Stimulated activated CD4-positive, alpha-beta T cell treated with anti-CD3 and anti-CD28 coated beads, Interleukin-4, amount 100 ng/mL, for 24 hours (primary cell): Measurements from ENCODE around the gene RHOXF2.
A peak's percentile ranks its signal among the peaks of the same experiment; 100 is the strongest.

Experiments
- DNase-seq: peaks from one replicate; pipeline ENCODE4 v3.0.0-alpha.2; 2020

Gene RHOXF2

DNA sequence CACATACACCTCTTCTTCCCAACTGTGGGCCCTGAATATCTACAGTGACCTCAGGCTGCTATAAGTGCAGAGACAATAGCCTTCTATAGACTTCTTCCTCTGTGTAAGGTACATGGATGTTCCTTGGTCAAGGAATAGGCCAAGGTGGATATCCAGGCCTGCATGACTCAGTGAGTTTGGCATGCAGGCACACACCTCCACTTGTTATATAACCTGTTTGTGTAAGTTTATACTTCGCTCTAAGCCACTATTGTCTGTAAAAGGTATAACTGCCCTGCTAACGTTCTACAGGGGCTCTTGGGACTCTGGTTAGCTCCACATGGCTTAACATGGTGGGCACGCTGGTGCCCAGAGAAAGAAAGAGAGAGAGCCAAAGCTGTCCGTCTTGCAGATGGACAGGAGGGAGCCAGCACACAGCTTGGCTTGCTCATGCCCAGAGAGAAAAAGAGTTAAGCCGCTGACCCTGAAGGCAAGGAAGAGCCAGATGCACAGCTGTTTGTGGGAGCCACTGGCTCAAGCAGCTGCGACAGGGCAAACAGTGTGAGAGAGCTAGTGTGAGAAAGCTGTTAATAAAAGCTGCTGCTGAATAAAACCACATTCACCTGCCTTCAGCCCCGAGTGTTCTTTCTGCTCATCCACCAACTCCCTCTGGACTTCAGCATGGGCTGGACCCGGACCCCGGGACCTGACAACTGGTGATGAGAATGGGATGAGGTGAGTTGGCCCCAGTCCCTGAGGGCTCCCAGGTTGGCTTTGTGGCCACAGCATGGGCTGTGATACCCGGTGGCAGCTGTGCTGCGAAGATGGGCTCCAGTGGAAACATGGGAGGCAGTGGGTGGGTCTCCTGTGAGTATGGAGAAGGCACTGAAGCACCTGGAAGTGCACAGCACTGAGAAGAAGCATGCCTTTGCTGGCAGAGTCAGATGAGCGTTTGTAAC lies 47.7 kb downstream of the RHOXF2 start:
- DNase-seq = no peak

DNA sequence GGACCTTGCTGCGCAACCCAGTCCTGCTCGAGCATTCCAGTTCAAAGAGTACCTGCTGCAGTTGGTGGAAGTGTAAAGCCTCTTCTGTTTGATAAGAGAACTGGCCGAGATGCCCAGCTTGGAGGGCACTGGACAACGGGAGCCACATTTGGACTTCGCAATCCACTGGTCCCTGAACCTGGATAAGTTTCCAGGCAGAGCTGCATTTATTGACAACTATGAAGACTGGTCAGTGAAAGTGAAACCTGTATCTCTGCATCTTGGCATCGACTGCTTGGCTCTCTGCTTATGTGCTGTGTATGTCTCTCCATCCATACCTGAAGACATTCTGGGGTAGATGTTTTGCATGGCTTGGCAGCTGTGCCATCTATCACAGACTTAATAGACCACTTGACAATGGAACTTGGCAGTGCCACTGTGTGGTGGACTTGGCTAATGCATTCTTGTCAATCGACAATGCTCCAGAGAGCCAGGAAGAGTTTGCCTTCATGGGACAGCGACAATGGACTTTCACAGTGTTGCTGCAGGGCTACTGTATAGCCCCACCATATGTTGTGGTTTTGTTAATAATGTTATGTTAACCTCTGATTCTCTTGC lies 48.7 kb downstream of the RHOXF2 start:
- DNase-seq = no peak

DNA sequence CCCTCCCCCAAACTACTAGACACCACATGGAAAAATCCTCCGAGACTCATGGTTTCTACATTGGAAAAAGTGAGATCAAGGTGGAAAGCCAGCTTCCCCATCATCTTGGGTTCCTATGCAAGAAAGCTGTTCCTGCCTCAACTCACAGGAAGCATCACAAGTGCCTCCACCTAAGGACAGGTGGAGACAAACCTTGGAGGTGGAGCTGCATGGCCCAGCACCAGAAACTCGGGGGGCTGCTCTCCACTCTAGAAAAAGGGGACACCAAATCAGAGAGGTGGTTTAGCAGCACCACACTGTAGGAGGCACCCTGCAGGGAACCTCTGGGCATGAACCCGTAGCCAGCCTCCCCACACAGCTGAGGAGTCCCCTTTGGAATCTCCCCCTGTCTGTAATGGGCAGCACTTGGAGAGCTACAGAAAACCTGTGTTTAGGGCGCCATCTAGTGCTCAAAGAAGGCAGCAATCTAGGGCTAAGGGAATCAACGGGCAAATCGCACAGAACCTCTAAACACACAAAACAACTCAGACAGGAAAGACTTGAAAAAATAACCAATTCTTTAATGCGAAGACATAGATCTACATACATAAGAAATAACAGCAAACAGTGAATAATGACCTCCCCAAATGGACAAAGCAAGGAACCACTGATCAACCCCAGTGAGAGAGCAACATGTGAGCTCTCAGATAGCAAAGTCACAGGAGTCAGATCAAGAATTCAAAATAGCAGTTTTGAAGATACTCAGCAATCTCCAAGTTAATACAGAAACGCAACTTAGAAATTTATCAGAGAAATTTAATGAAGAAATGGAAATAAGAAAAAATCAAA lies 55.2 kb downstream of the RHOXF2 start:
- peak; percentile 61 for DNase-seq
